CD4-positive, alpha-beta T cell (primary cell): ENCODE data around the gene GUK1. TPM values are rescaled to one million over a fixed set of nuclear protein-coding genes. Genes with fewer than 3 reads are reported as not detected.
A peak's percentile ranks its signal among the peaks of the same experiment; 100 is the strongest.

Source experiments
- ATAC-seq: fragments of 200-7000 bp; cut with Tn5 transposase; one replicate; pipeline ENCODE4 v1.10.0; 2022; ENCODE audit warnings: mild to moderate bottlenecking; ENCODE audit not compliant: poor library complexity
- CTCF ChIA-PET: fragments of 350-600 bp; sonication (Branson Sonifier 250); formaldehyde crosslinking; loops from one replicate; lab custom pipeline; 2021; ENCODE audit warnings: antibody characterized with exemption, inconsistent platforms; lab: Charles Lee
- POLR2A ChIA-PET: fragments of 350-600 bp; sonication (Branson Sonifier 250); formaldehyde crosslinking; loops from one replicate; lab custom pipeline; 2021; ENCODE audit warnings: antibody characterized with exemption, inconsistent platforms; lab: Charles Lee
- DNase-seq, 14 experiments: peaks; one replicate each; pipeline ENCODE4 v3.0.0-alpha.2; 2013 to 2020; ENCODE audit warnings: mixed read lengths in 2 of 14
- H3K27ac ChIP-seq, 2 donors: one replicate each; pipeline versions ENCODE4 v1.5.1 to v1.7.0; 2013; ENCODE audit warnings: low read length in 2 of 2, low read depth in 1 of 2, mild to moderate bottlenecking in 1 of 2
- H3K27me3 ChIP-seq, 2 experiments: 1 replicate in 1 of 2; 2 replicates in 1 of 2; pipeline versions ENCODE4 v1.6.1 to v1.7.0; 2013; ENCODE audit warnings: low read length in 2 of 2, control low read depth in 1 of 2, mild to moderate bottlenecking in 1 of 2, moderate library complexity in 1 of 2; ENCODE audit not compliant: insufficient read depth in 2 of 2, control insufficient read depth in 1 of 2
- H3K36me3 ChIP-seq: one replicate; pipeline ENCODE4 v1.6.1; 2013; ENCODE audit warnings: low read length, control low read depth; ENCODE audit not compliant: insufficient read depth
- H3K4me1 ChIP-seq: one replicate; pipeline ENCODE4 v1.6.1; 2013; ENCODE audit warnings: low read length, control low read depth; ENCODE audit not compliant: insufficient read depth
- H3K4me3 ChIP-seq: one replicate; pipeline ENCODE4 v1.5.1; 2013; ENCODE audit warnings: mild to moderate bottlenecking, low read length, moderate library complexity
- H3K9me3 ChIP-seq, 2 experiments: 1 replicate in 1 of 2; 2 replicates in 1 of 2; pipeline versions ENCODE4 v1.6.1 to v1.7.0; 2013; ENCODE audit warnings: low read length in 2 of 2, mild to moderate bottlenecking in 2 of 2, control low read depth in 1 of 2, moderate library complexity in 1 of 2; ENCODE audit not compliant: control insufficient read depth in 1 of 2, insufficient read depth in 1 of 2
- H3K27ac Mint-ChIP-seq: one replicate; pipeline ENCODE4 v1.8.0; 2020; ENCODE audit warnings: mixed read lengths
- H3K27me3 Mint-ChIP-seq: one replicate; pipeline ENCODE4 v1.8.0; 2021; ENCODE audit warnings: mixed read lengths
- H3K36me3 Mint-ChIP-seq: one replicate; pipeline ENCODE4 v1.8.0; 2021; ENCODE audit warnings: low read depth, mixed read lengths
- H3K4me1 Mint-ChIP-seq: one replicate; pipeline ENCODE4 v1.8.0; 2021; ENCODE audit warnings: low read depth, mixed read lengths
- H3K4me3 Mint-ChIP-seq: one replicate; pipeline ENCODE4 v1.8.0; 2020; ENCODE audit warnings: mild to moderate bottlenecking, mixed read lengths
- H3K9me3 Mint-ChIP-seq: one replicate; pipeline ENCODE4 v1.8.0; 2020; ENCODE audit warnings: mixed read lengths
- intact Hi-C, 2 experiments: fragments of 100-400 bp; cut with DNase I in 1 of 2; cut with micrococcal nuclease in 1 of 2; formaldehyde crosslinking; loops; one replicate each; pipeline versions ENCODE4 v1.15.1 to v1.9.0; 2023 to 2025; cut with DNase I, micrococcal nuclease
- total RNA-seq, 174 experiments: library from RNA in 2 of 174; stranded (reverse) in 2 of 174; gene quantifications; one replicate each; pipeline ENCODE4 v1.2.3 and lab custom pipeline; 2021 to 2026
- TF ChIP-seq, protein P1 (sequence below): fragments of 200-600 bp; IDR thresholded peaks from one replicate; pipeline ENCODE4 v1.8.0; 2022; ENCODE audit warnings: antibody characterized with exemption, mild to moderate bottlenecking

Gene GUK1
- total RNA-seq, 2 experiments from 2014 or later: 373 to 378 TPM

DNA sequence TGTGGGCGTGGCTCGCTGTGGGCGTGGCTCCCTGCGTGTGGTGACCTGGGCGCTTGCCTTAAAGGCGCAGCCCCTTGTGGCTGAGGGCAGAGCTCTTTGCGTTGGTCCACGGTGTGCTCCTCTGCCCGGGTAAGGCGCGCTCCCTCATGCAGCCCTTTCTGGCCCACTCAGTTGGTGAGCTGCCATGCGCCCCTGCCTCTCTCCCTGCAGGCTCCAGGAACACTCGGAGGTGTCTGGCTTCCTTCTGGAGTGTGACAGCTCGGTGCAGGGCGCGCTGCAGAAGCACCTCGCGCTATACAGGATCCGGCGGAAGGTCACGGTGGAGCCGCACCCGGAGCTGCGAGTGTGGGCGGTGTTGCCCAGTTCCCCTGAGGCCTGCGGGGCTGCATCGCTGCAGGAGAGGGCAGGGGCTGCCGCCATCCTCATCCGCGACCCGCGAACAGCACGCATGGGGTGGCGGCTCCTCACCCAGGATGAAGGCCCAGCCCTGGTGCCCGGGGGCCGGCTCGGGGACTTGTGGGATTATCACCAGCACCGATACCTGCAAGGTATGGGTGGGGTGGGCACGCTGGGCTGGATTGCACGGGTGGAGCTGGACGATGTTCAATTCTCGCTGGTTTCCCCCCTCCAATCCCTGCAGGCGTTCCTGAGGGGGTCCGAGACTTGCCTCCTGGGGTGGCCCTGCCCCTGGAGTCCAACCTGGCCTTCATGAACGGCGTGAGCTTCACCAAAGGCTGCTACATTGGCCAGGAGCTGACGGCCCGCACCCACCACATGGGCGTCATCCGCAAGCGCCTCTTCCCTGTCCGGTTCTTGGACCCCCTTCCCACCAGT lies 34.6 kb downstream of the GUK1 start:
- ChIA-PET CTCF (interaction anchor here (2.1 kb wide), 1 partner anchor 10 kb away, joined by 7 read pairs; no protein-coding TSS in a partner anchor), POLR2A (interaction anchor here (3.0 kb wide), 1 partner anchor 9 kb away, joined by 19 read pairs; the partner anchor contains the start of gene IBA57)
- Mint-ChIP-seq H3K4me1 (peaks cover 7% of the 10 kb centered on the region), H3K27me3 (no peaks in the 10 kb centered on the region), H3K4me3 (peak overlapping the region; percentile 7), H3K27ac (peak overlapping the region; percentile 36), H3K36me3 (peaks cover 7% of the 10 kb centered on the region), H3K9me3 (no peaks in the 10 kb centered on the region)
- Histone ChIP-seq H3K27me3 (no peaks in the 10 kb centered on the region), H3K9me3 (peaks cover 0 to 10% of the 10 kb centered on the region in 2 experiments), H3K27ac (no peak overlapping the region), H3K4me1 (peaks cover 6% of the 10 kb centered on the region), H3K4me3 (no peak overlapping the region), H3K36me3 (peaks cover 16% of the 10 kb centered on the region)
- intact Hi-C loops: loop anchor here in 1 of 2 experiments (2.0 kb wide), 2 partner anchors 38 to 102 kb away; no protein-coding TSS in a partner anchor
- DNase-seq (peak in 6 of 14 experiments; percentile 25 to 81 (median 58)), ATAC-seq (peak; percentile 69)
- TF ChIP-seq, protein P1, sequence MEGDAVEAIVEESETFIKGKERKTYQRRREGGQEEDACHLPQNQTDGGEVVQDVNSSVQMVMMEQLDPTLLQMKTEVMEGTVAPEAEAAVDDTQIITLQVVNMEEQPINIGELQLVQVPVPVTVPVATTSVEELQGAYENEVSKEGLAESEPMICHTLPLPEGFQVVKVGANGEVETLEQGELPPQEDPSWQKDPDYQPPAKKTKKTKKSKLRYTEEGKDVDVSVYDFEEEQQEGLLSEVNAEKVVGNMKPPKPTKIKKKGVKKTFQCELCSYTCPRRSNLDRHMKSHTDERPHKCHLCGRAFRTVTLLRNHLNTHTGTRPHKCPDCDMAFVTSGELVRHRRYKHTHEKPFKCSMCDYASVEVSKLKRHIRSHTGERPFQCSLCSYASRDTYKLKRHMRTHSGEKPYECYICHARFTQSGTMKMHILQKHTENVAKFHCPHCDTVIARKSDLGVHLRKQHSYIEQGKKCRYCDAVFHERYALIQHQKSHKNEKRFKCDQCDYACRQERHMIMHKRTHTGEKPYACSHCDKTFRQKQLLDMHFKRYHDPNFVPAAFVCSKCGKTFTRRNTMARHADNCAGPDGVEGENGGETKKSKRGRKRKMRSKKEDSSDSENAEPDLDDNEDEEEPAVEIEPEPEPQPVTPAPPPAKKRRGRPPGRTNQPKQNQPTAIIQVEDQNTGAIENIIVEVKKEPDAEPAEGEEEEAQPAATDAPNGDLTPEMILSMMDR: no peak

DNA sequence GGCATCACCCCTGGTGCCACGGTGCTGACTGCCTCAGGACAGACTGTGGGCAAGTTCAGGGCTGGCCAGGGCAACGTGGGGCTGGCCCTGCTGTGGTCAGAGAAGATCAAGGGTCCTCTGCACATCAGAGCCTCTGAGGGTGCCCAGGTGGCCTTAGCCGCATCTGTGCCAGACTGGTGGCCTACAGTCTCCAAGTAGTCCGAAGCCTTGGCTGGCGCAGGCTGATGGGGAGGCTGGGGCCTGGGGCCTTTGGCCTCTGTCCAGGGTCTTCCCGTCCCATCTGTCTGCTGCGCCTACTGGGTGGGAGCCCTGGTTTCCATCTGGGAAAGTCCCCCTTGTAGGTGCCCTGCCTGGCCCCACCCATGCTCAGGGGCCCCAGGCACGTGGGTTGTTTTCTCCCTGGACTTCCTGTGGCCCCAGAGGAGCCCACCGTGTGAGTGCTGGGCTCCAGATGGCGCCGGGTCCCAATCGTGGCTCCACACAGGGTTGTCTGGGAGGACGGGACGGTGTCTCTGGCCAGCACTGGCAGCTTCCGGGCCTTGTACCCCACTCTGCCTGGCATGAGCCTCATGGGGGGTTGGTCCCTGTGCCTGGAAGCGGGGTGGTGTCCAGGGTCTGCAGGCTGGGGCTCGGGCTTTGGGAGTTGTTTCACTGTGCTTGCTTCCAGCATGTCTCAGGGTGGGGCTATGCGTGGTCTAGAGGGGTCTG lies 35.4 kb downstream of the GUK1 start:
- H3K4me1 Mint-ChIP-seq: peaks cover 7% of the 10 kb centered on the region
- Histone ChIP-seq H3K36me3 (peaks cover 16% of the 10 kb centered on the region), H3K9me3 (peaks cover 0 to 10% of the 10 kb centered on the region in 2 experiments), H3K27ac (no peak overlapping the region), H3K4me3 (no peak overlapping the region), H3K27me3 (no peaks in the 10 kb centered on the region), H3K4me1 (peaks cover 6% of the 10 kb centered on the region)
- CTCF ChIA-PET: interaction anchor here (2.1 kb wide), 1 partner anchor 10 kb away, joined by 7 read pairs; no protein-coding TSS in a partner anchor
- ATAC-seq (no peak), DNase-seq (peak in 2 of 14 experiments; percentile 25 to 37)
- TF ChIP-seq, protein P1: no peak
- no peaks in the 10 kb centered on the region for H3K27me3 Mint-ChIP-seq
- intact Hi-C loops: loop anchor here in 1 of 2 experiments (2.0 kb wide), 2 partner anchors 37 to 101 kb away; no protein-coding TSS in a partner anchor
- H3K36me3 Mint-ChIP-seq: peaks cover 6% of the 10 kb centered on the region
- peak overlapping the region; percentile 36 for H3K27ac Mint-ChIP-seq
- POLR2A ChIA-PET: interaction anchor here (3.0 kb wide), 1 partner anchor 10 kb away, joined by 19 read pairs; the partner anchor contains the start of gene IBA57
- H3K9me3 Mint-ChIP-seq: no peaks in the 10 kb centered on the region
- peak overlapping the region; percentile 7 for H3K4me3 Mint-ChIP-seq

DNA sequence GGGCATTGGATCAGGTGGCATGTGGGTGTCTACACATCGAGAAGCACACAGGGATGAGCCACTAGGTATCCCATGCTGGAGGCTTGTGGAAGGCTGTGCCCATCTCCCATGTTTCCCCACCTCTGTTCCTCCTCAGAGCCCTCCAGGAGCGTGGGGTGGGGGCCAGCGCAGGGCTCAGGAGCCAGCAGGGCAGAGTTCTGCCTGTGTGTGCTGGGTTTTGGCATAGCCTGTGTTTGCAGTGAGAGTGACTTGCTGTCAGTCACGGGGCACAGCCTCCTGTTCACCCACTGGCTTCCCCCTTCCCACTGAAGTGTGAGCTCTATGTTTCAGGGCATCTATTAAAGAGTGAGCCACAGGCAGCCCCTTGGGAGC lies 35.9 kb downstream of the GUK1 start:
- ChIA-PET POLR2A (interaction anchor here (3.0 kb wide), 1 partner anchor 11 kb away, joined by 19 read pairs; the partner anchor contains the start of gene IBA57), CTCF (no interaction called here)
- no peak for DNase-seq
- Mint-ChIP-seq H3K4me1 (peaks cover 7% of the 10 kb centered on the region), H3K9me3 (no peaks in the 10 kb centered on the region), H3K36me3 (peaks cover 1% of the 10 kb centered on the region), H3K27me3 (no peaks in the 10 kb centered on the region), H3K27ac (no peak overlapping the region), H3K4me3 (no peak overlapping the region)
- H3K4me3 ChIP-seq: no peak overlapping the region
- peaks cover 0 to 10% of the 10 kb centered on the region in 2 experiments for H3K9me3 ChIP-seq
- no peak overlapping the region for H3K27ac ChIP-seq
- TF ChIP-seq, protein P1: no peak
- ATAC-seq: no peak
- intact Hi-C loops: no loop called here
- H3K4me1 ChIP-seq: peaks cover 6% of the 10 kb centered on the region
- peaks cover 16% of the 10 kb centered on the region for H3K36me3 ChIP-seq
- H3K27me3 ChIP-seq: no peaks in the 10 kb centered on the region
